ENCODE results near the gene PLRG1. TPM values are rescaled to one million over a fixed set of nuclear protein-coding genes. Genes with fewer than 3 reads are reported as not detected.
A peak's percentile ranks its signal among the peaks of the same experiment; 100 is the strongest.

Gene PLRG1
- total and polyA plus RNA-seq, 2 of the 8 experiments (the other 6 are each of a cell fraction or from before 2014, with no cell fraction given), result 63.5 to 108 TPM

DNA sequence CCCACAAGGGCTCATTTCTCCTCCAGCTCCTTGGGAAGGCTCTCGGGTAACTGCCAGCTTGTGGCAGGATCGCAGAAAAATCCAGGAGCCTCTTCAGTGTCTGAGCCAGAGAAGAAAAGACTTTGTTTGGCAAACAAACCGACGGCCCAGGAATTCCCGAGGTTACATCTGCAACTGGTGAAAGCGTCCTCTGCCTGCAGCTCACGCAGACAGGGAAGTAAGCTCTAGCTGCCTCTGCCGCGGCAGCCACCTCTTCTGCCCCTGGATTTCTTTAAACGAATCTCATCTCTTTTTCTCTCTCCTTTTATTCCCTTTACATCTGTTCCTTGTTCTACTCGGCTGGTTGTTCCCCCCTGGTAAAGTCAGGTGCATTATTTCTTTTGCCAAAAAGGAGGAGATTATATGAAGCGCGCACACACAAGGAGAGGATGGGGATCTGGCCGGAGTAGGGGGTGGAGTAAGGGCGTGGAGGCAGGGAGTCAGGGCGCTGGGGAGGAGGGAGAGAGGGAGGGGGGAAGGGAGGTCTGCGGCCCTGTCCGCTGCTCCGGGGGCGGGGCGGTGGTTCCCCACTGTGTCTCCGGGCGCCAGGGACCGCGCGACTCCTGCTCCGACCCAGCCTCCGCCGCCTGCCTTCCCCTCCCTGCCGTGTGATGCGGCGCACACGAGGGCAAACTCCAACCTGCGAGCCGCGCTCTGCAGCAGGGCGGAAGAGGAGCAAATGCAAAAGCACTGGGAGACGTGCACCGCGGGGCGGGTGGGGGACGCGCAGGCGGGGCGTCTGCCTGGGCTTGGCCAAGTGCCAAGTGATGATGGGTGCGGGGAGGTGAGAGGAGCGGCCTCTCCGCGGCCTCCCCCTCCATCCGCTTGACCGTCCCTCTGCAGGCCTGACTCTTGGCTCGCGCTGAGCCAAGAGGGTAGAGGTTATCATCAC lies 58.6 kb downstream of the PLRG1 start, which contains the start of gene DCHS2:
DCHS2 (minus strand) TSS at position 459 of the 931 bp plus-strand sequence; CDS start at position 15, 444 bp downstream.
- H4K91ac ChIP-seq (replicated peaks; ENCODE audit: insufficient read length, low read length), result no peak within 1 kb of the TSS
- FAIRE-seq, result no peak
- peaks cover 23% of the 10 kb centered on the region; the same call in 1 of the 2 replicates for H3K23me2 ChIP-seq (ENCODE audit: low read depth, low read length)
- H4K8ac ChIP-seq (ENCODE audit: extremely low read depth, insufficient read depth, low read length), result peak within 1 kb of the TSS; percentile 84
- WGBS, 2 experiments (ENCODE audit: extremely low coverage in 1 of 2, insufficient coverage in 1 of 2, insufficient read length in 1 of 2, insufficient replicate concordance in 2 of 2, low coverage in 1 of 2, low lambda C conversion rate in 2 of 2, missing lambda C conversion rate in 1 of 2), result 2% methylated on average over 26 of the region's 53 CpGs; no CpG with 5 or more reads in 1 of the 2 experiments
- no peak within 1 kb of the TSS for H3K14ac ChIP-seq (ENCODE audit: insufficient read length)
- H3K4me2 ChIP-seq (ENCODE audit: insufficient read depth in 1 of 2, low read depth in 2 of 2, low read length in 2 of 2), result peak within 1 kb of the TSS; percentile 83 to 95
- peak in 1 of 2 experiments; percentile 78 for DNase-seq (ENCODE audit: low read depth in 1 of 2, low spot score in 2 of 2)
- peaks cover 0 to 9% of the 10 kb centered on the region in 2 experiments; a peak in 1 of 4 replicates for H3K9me3 ChIP-seq (ENCODE audit: insufficient read depth in 2 of 2, low read depth in 1 of 2, low read length in 1 of 2)
- no peak within 1 kb of the TSS for H3K23ac ChIP-seq (ENCODE audit: insufficient read length)
- H3K9ac ChIP-seq (replicated peaks in 1 of 4; ENCODE audit: extremely low read depth in 1 of 4, low read depth in 3 of 4, low read length in 3 of 4), result no peak within 1 kb of the TSS
- no peak within 1 kb of the TSS for H3K27ac ChIP-seq (ENCODE audit: low read depth, low read length)
- H3K18ac ChIP-seq (ENCODE audit: extremely low read depth, low read length), result peak within 1 kb of the TSS; percentile 95
- H3K4me3 ChIP-seq (ENCODE audit: extremely low read depth in 1 of 4, insufficient read depth in 2 of 4, low read depth in 3 of 4, low read length in 4 of 4), result peak within 1 kb of the TSS; percentile 43 to 64 (median 48)
- H2BK120ac ChIP-seq (replicated peaks; ENCODE audit: low read depth, low read length), result peak within 1 kb of the TSS; percentile 28
- H3K79me1 ChIP-seq (ENCODE audit: low read depth, low read length), result no peaks in the 10 kb centered on the region
- no peaks in the 10 kb centered on the region for H4K20me1 ChIP-seq (replicated peaks in 1 of 2; ENCODE audit: control insufficient read depth in 1 of 2, insufficient read depth in 2 of 2, low read length in 2 of 2)
- peak within 1 kb of the TSS; percentile 72; the same call in 1 of the 2 replicates for H2BK15ac ChIP-seq (ENCODE audit: low read length)
- no peaks in the 10 kb centered on the region; a peak in 1 of 8 replicates for H3K36me3 ChIP-seq (ENCODE audit: control insufficient read depth in 2 of 4, insufficient read depth in 4 of 4, low read length in 3 of 4)
- H3K27me3 ChIP-seq (replicated peaks in 1 of 4; ENCODE audit: control insufficient read depth in 3 of 4, extremely low read depth in 1 of 4, insufficient read depth in 3 of 4, low read length in 3 of 4), result peaks cover 24 to 46% (median 39%) of the 10 kb centered on the region in 4 experiments
- no peaks in the 10 kb centered on the region for H3K79me2 ChIP-seq (ENCODE audit: control insufficient read depth in 1 of 2, insufficient read depth in 2 of 2, low read length in 2 of 2)
- H2AFZ ChIP-seq (ENCODE audit: low read length), result peak within 1 kb of the TSS; percentile 98
- H4K5ac ChIP-seq (ENCODE audit: insufficient read length, low read depth, low read length), result no peak within 1 kb of the TSS
- peak within 1 kb of the TSS; percentile 97; the same call in 1 of the 2 replicates for H2BK12ac ChIP-seq (ENCODE audit: low read depth, low read length)
- H3K56ac ChIP-seq (replicated peaks; ENCODE audit: insufficient read length, low read depth, low read length), result no peak within 1 kb of the TSS
- H3K4me1 ChIP-seq (replicated peaks in 1 of 4; ENCODE audit: control insufficient read depth in 3 of 4, insufficient read depth in 4 of 4, low read length in 3 of 4), result peaks cover 3 to 9% (median 5%) of the 10 kb centered on the region in 4 experiments; a peak in 6 of 7 replicates
- no peak within 1 kb of the TSS for H2AK5ac ChIP-seq (ENCODE audit: low read depth, low read length)
- H2BK5ac ChIP-seq (ENCODE audit: low read depth, low read length), result 0 out of 2 replicates have a peak within 1 kb of the TSS, but pooled peaks have one; percentile 63
- ChIA-PET POLR2A (ENCODE audit: partially characterized antibody) (interaction anchor here (0.8 to 1.0 kb wide), 2 partner anchors 11 to 253 kb away, joined by 3 to 5 read pairs; partner anchors contain the start of gene LRAT), CTCF (ENCODE audit: partially characterized antibody) (interaction anchor here (0.6 to 9.4 kb wide), 7 partner anchors 8 to 234 kb away, joined by 3 to 97 read pairs (median 4); no protein-coding TSS in a partner anchor)
- H2BK20ac ChIP-seq (ENCODE audit: low read length), result no peak within 1 kb of the TSS
- H3K4ac ChIP-seq (replicated peaks; ENCODE audit: insufficient read length, low read depth, low read length), result no peak within 1 kb of the TSS
- TF ChIP-seq POLR2A (IDR thresholded peaks at IDR 0.05; ENCODE audit: control extremely low read depth in 1 of 2, low read depth in 2 of 2, low read length in 2 of 2) (no peak), CBX5 (IDR thresholded peaks at IDR 0.05; ENCODE audit: low read depth, low read length) (no peak), RNF2 (IDR thresholded peaks at IDR 0.05; ENCODE audit: borderline replicate concordance, low read depth, low read length, missing control alignments, poor library complexity, severe bottlenecking) (no peak), SP1 (IDR thresholded peaks at IDR 0.05; ENCODE audit: low read depth, low read length) (no peak), RXRA (IDR thresholded peaks at IDR 0.05; ENCODE audit: insufficient read depth, low read depth, low read length) (no peak), CBX8 (IDR thresholded peaks at IDR 0.05; ENCODE audit: borderline replicate concordance, low read depth, low read length) (no peak), CHD2 (IDR thresholded peaks at IDR 0.05; ENCODE audit: low read length) (no peak), ZNF274 (IDR thresholded peaks at IDR 0.05; ENCODE audit: borderline replicate concordance, extremely low read depth, low read length) (no peak)
- TF ChIP-seq, protein P1, sequence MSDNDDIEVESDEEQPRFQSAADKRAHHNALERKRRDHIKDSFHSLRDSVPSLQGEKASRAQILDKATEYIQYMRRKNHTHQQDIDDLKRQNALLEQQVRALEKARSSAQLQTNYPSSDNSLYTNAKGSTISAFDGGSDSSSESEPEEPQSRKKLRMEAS (IDR thresholded peaks at IDR 0.05), result peak; percentile 97

Data from H1 (cell line).